T47D (cell line): Measurements from ENCODE around the gene S100A13.
"Not testable (repeated sequence)": the region's sequence is repeated elsewhere in the genome, so short reads cannot be mapped to it uniquely, and the experiment has no call there.

Experiments
- DNase-seq, 2 experiments: peaks; one replicate each; pipeline versions ENCODE4 v3.0.0 to v3.0.0-alpha.2; 2011 to 2012; ENCODE audit warnings: low read depth in 1 of 2, low spot score in 1 of 2
- JUND ChIP-seq: IDR thresholded peaks from 2 replicates; pipeline ENCODE4 v1.6.1; 2012; ENCODE audit warnings: low read depth
- in situ Hi-C: cut with HindIII; loops from 2 replicates; pipeline ENCODE4 v1.10.0; 2016; ENCODE audit warnings: low sequenced_read_pairs, low pct_unique_long_range_greater_than_20kb

The S100A13 gene

DNA sequence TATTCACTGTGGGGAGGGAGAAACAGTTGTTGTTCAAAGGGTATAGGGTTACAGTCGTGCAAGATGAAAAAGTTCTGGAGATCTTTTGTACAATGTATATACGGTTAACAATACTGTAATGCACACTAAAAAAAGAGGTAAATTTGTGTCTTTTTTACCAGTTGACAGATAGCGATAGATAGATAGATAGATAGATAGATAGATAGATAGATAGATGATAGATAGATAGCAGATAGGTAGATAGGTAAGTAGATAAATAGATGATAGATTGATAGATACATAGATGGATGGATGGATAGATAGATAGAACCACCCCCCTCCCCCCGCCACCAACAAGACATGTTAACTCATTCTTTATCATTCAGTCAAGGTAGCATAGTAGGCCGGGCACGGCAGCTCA is 24.6 kb downstream of the S100A13 start:
- no peak for DNase-seq
- in situ Hi-C loops: no loop called here
- no peak for TF ChIP-seq JUND

DNA sequence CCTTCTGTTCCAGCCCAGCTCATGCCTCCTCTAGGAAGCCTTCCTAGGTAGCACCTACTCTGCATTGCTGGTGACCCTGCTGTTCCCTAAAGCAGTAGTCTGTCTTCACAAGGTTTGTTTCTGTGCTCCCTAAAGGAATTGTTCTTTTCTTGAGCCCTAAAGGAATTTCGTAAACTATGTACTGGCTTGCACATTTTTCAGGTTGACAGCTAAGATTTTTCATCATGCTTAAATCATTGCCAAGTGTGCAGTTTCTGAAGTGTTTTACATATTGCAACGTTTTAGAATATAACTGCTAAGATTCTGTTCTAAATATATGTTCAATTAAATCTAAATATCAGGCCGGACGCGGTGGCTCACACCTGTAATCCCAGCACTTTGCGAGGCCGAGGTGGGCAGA is 27.5 kb downstream of the S100A13 start:
- no peak for DNase-seq
- no peak for TF ChIP-seq JUND
- in situ Hi-C loops: no loop called here

DNA sequence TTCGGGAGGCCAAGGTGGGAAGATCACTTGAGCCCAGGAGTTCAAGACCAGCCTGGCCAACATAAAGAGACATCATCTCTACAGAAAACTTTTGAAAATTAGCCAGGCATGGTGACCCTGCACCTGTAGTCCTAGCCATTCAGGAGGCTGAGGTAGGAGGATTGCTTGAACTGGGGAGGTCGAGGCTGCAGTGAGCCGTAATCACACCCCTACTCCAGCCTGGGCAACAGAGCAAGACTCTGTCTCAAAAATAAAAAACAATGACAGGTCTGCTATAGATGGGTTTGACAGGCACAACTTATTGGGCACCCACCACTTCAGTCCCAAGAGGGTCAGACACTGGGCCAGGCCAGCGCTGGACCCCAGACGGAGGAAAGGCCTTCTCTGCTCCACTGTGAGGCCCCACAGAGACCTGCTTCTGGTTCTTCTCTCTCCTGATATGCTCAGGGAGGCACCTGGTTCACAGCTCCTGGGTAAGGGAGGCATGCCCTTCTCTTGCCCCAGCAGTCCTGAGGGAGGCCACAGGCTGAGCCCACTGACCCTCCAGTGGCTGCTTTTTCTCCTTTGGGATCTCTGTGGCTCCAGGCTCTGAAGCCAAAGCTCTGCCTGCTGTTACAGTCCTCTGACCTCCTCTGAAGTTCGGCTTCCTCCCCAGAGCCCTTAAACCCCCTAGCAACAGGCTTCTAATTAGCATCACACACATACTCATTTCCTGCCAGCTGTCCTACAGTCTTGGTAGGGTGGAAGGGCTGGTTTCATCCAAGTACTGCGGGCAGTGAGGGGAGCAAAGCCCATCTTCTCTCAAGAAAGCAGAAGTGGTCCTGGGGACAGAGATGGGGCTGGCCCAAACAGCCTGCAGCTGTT is 28.8 kb downstream of the S100A13 start:
- no peak for TF ChIP-seq JUND
- DNase-seq: no peak

DNA sequence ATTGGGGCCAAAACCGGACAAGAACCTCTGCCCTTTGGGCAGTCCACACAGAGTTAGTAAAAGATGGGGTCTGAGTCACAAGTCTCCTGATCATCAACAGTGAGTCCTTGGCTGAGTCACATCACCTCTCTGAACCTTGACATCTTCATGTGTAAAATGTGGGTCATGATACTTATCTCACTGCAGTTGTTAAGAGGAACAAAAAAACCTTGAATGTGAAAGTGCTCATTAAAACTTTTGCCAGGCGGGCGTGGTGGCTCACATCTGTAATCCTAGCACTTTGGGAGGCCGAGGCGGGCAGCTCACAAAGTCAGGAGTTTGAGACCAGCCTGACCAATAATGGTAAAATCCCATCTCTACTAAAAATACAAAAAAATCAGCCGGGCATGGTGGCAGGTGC is 30.1 kb downstream of the S100A13 start:
- DNase-seq: no peak
- in situ Hi-C loops: no loop called here
- no peak for TF ChIP-seq JUND

More for the DNA sequence above, 28.8 kb downstream of the S100A13 start:
- in situ Hi-C loops: no loop called here

DNA sequence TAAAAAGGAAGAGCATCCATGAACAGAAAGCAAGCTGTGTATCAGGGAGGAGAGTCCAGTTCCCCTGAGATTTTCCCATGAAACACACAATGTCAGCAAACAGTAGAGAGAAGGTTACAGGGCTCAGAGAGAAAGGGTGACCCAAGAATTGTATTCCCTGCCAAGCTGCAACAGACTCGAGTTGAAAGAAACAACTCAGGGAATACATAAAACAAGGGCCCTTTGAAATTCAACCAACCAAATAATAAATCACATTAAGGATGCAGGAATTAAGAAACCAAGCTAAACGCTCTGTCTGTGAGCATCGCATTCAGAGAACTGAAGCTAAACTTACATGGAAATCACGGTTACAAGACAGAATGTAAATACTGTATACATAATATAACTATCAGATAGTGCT is 34.6 kb downstream of the S100A13 start:
- in situ Hi-C loops: no loop called here
- DNase-seq: no peak
- TF ChIP-seq JUND: no peak

DNA sequence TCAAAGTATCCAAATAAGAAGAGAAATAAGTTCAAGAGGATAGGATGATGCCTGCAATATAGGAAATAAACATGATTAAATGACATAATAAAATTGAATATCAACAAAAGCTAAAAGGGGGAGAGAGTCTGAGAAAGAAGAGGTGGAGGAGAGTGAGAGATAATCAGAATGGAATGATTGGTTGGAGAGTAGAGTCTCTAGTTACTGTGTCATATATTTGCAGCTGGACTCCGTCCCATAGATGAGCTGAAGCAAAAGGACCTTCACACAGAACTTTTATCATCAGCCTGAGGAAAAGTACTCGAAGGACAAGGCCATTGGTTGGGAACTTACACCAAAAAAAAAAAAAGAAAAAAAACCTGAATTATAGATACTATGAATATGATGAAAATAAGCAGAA is 38.8 kb downstream of the S100A13 start:
- DNase-seq: no peak
- TF ChIP-seq JUND: no peak
- in situ Hi-C loops: no loop called here

DNA sequence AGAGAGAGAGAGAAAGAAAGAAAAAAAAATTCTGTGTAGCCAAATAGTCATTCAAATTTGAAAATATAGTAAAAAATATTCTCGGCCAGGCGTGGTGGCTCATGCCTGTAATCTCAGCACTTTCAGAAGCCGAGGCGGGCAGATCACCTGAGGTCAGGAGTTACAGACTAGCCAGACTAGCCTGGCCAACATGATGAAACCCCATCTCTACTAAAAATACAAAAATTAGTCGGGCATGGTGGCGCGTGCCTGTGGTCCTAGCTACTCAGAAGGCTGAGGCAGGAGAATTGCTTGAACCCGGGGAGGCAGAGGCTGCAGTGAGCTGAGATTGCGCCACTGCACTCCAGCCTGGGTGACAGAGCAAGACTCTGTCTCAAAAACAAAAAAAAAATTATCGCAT is 39.3 kb downstream of the S100A13 start:
- DNase-seq, in situ Hi-C loops: not testable (repeated sequence)

DNA sequence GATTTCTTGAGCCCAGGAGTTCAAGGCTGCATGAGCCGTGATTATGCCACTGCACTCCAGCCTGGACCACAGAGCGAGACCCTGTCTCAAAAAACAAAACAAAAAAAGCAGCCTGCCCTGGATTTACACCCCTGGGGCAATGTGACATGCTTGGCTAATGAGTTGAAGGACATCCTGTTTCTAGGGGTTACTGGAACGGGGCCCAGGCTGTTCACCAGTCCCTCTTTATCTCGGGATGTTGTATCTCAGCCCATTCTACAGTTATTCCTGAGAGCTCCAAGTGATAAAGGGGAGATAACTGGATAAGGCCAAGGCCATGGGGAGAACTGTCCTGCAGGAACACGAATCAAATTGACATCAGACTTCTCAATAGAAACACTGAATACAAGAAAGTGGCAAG is 40.0 kb downstream of the S100A13 start:
- no peak for TF ChIP-seq JUND
- in situ Hi-C loops: no loop called here
- no peak for DNase-seq

DNA sequence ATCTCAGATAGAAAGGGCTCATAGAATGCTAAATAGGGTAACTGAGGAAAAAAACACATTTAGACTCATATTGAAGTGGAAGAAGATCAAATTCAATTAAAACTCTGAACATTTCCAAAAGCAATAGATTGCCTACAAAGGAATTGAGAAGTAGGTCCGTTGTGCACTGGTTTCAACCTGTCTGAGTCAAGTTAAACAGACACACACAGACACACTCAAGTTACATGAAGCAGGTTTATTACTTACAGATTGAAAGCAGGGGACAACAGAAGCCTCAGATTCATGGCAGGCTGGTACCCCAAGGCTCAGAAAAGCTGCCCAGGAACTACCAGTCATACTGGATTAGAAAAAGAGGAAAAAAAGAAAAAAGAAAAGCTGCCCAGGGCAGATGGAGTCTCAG is 41.0 kb downstream of the S100A13 start:
- DNase-seq: no peak
- in situ Hi-C loops: no loop called here
- no peak for TF ChIP-seq JUND

DNA sequence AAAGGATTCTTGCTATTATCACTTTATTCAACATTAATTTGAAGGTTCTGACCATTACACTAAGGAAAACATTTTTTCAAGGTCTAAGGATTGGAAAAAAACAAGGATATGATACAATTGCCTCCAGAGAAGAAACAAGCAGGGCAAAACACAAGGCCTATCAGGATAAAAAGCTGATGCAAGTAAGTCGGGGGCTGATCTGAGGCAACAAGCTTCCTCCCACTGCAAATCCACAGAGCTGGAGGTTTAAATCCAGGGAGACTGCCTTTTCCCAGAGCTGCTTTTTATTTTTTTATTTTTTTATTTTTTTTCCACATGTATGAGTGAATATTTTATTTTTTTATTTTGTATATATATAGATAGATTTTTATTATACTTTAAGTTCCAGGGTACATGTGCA is 42.3 kb downstream of the S100A13 start:
- DNase-seq: no peak
- TF ChIP-seq JUND: no peak
- in situ Hi-C loops: no loop called here

DNA sequence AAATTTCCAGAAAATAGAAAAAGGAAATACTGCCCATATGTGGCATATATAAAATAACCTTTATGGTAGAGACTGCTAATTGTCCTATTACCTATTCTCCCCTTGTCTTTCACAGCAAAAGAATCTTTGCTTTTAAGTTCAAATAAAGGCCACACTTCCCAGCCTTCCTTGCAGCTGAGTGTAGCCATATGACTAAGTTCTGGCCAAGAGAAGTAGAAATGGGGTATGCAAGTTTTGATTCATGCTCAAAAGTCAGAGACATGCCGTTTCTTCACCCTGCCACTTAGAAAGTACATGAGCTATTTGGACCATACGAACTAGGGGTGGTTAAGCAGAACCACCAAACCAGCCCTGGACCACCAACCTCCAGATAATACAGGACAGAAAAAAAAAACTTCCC is 43.3 kb downstream of the S100A13 start:
- in situ Hi-C loops: no loop called here
- TF ChIP-seq JUND: no peak
- no peak for DNase-seq

DNA sequence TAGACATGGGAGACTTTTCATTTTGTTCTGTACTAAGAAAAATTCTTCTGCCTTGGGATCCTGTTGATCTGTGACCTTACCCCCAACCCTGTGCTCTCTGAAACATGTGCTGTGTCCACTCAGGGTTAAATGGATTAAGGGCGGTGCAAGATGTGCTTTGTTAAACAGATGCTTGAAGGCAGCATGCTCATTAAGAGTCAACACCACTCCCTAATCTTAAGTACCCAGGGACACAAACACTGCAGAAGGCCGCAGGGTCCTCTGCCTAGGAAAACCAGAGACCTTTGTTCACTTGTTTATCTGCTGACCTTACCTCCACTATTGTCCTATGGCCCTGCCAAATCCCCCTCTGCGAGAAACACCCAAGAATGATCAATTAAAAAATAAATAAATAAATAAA is 43.8 kb downstream of the S100A13 start:
- in situ Hi-C loops, DNase-seq: not testable (repeated sequence)

DNA sequence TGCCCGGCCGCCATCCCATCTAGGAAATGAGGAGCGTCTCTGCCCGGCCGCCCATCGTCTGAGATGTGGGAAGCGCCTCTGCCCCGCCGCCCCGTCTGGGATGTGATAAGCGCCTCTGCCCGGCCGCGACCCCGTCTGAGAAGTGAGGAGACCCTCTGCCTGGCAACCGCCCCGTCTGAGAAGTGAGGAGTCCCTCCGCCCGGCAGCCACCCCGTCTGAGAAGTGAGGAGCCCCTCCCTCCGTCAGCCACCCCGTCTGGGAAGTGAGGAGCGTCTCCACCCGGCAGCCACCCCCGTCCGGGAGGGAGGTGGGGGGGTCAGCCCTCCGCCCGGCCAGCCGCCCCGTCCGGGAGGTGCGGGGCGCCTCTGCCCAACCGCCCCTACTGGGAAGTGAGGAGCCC is 44.5 kb downstream of the S100A13 start:
- in situ Hi-C loops, DNase-seq: not testable (repeated sequence)

DNA sequence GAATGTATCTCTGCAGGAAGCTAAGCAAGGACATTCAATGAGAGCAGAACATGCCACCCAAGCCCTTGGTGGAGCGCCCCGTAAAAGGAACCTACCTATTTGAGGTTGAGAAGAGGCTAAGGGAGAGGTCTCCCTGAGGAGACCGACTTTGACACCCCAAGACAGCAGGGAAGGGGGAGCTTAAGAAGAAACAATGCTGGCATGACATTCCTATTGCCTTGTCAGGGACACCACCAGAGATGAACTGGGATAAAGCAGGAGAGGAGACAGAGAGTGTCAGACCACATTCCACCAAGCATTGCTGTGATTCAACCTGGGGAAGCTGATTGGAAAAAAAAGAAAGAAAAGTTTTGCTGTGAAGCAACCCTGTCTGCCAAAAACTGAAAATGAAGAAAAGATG is 48.4 kb downstream of the S100A13 start:
- no peak for TF ChIP-seq JUND
- in situ Hi-C loops: no loop called here
- no peak for DNase-seq
